Parathyroid adenoma (tissue), 2 donors: ENCODE results near the gene SLC16A12.

ENCODE experiments used
- H2AFZ ChIP-seq: fragments of 300-600 bp; sonication (generic); one replicate; pipeline ENCODE4 v1.7.0; 2017; ENCODE audit warnings: antibody characterized with exemption, mild to moderate bottlenecking
- H3K27ac ChIP-seq: fragments of 300-600 bp; sonication (generic); one replicate; pipeline ENCODE4 v1.7.0; 2017
- H3K27me3 ChIP-seq: fragments of 300-600 bp; sonication (generic); one replicate; pipeline ENCODE4 v1.7.0; 2017; ENCODE audit warnings: low read length; ENCODE audit not compliant: control insufficient read depth, insufficient read depth
- H3K36me3 ChIP-seq: fragments of 300-600 bp; sonication (generic); one replicate; pipeline ENCODE4 v1.7.0; 2017; ENCODE audit warnings: low read length; ENCODE audit not compliant: control insufficient read depth, insufficient read depth
- H3K4me1 ChIP-seq: fragments of 300-600 bp; sonication (generic); one replicate; pipeline ENCODE4 v1.7.0; 2017; ENCODE audit warnings: control low read depth
- H3K4me2 ChIP-seq: fragments of 300-600 bp; sonication (generic); one replicate; pipeline ENCODE4 v1.7.0; 2017; ENCODE audit warnings: low read length
- H3K4me3 ChIP-seq: fragments of 300-600 bp; sonication (generic); one replicate; pipeline ENCODE4 v1.7.0; 2017; ENCODE audit warnings: low read depth, low read length
- H3K79me2 ChIP-seq: fragments of 300-600 bp; sonication (generic); one replicate; pipeline ENCODE4 v1.7.0; 2017; ENCODE audit warnings: control low read depth
- H3K9ac ChIP-seq: fragments of 300-600 bp; sonication (generic); one replicate; pipeline ENCODE4 v1.7.0; 2017; ENCODE audit warnings: mild to moderate bottlenecking
- H3K9me3 ChIP-seq: fragments of 300-600 bp; sonication (generic); one replicate; pipeline ENCODE4 v1.7.0; 2017; ENCODE audit warnings: low read length; ENCODE audit not compliant: control insufficient read depth
- TF ChIP-seq, protein P1 (sequence below): fragments of 300-600 bp; sonication (generic); IDR thresholded peaks from one replicate; pipeline ENCODE4 v1.7.0; 2017; ENCODE audit warnings: antibody characterized with exemption, mild to moderate bottlenecking
- donor health status: primary hyperparathyroidism.

The SLC16A12 gene

DNA sequence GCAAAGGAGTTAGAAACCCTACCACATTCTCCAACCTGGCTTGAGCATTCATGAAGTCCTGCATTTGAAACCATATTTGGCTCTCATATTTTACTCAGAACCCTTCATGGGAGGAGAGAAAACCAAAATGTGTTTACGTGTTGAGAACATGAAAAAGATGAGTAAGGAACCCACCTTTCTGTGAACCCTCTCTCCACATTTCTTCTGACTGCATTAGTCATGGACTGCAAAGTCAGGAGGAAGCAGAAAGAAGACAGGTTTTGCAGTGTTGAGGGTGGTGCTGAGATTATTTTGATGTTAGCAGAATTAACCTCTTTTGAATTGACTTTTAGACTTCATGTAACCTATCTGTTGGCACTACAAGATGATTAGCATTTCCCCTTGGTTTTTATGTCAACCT, 152.6 kb downstream of the SLC16A12 start:
- Histone ChIP-seq H3K4me1 (peaks cover 3% of the 10 kb centered on the region), H3K36me3 (no peaks in the 10 kb centered on the region), H2AFZ (no peak overlapping the region), H3K27me3 (no peaks in the 10 kb centered on the region), H3K9me3 (no peaks in the 10 kb centered on the region), H3K27ac (no peak overlapping the region), H3K79me2 (no peaks in the 10 kb centered on the region), H3K4me3 (no peak overlapping the region), H3K4me2 (no peak overlapping the region), H3K9ac (no peak overlapping the region)
- TF ChIP-seq, protein P1, sequence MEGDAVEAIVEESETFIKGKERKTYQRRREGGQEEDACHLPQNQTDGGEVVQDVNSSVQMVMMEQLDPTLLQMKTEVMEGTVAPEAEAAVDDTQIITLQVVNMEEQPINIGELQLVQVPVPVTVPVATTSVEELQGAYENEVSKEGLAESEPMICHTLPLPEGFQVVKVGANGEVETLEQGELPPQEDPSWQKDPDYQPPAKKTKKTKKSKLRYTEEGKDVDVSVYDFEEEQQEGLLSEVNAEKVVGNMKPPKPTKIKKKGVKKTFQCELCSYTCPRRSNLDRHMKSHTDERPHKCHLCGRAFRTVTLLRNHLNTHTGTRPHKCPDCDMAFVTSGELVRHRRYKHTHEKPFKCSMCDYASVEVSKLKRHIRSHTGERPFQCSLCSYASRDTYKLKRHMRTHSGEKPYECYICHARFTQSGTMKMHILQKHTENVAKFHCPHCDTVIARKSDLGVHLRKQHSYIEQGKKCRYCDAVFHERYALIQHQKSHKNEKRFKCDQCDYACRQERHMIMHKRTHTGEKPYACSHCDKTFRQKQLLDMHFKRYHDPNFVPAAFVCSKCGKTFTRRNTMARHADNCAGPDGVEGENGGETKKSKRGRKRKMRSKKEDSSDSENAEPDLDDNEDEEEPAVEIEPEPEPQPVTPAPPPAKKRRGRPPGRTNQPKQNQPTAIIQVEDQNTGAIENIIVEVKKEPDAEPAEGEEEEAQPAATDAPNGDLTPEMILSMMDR = no peak
